HCT116 (cell line): ENCODE data around the gene TP53TG3B.
"Not testable (repeated sequence)": the region's sequence is repeated elsewhere in the genome, so short reads cannot be mapped to it uniquely, and the experiment has no call there.

Source experiments
- CBX3 ChIP-seq: IDR thresholded peaks from 2 replicates; pipeline ENCODE4 v1.6.1; 2012; ENCODE audit warnings: low read depth
- EZH2phosphoT487 ChIP-seq: fragments of 200-600 bp; IDR thresholded peaks from 2 replicates; pipeline ENCODE4 v1.6.1; 2018; ENCODE audit warnings: antibody characterized with exemption, borderline replicate concordance
- POLR2A ChIP-seq: IDR thresholded peaks from 2 replicates; pipeline ENCODE4 v1.7.0; 2011; ENCODE audit warnings: borderline replicate concordance; ENCODE audit not compliant: insufficient read depth, insufficient read length; ENCODE audit errors: extremely low read depth
- POLR2AphosphoS5 ChIP-seq: IDR thresholded peaks from 2 replicates; pipeline ENCODE4 v1.6.1; 2011; ENCODE audit warnings: mild to moderate bottlenecking, low read depth, low read length, moderate library complexity
- RAD21 ChIP-seq: IDR thresholded peaks from 2 replicates; pipeline ENCODE4 v1.6.1; 2012; ENCODE audit warnings: low read depth, mild to moderate bottlenecking
- SIN3A ChIP-seq: IDR thresholded peaks from 2 replicates; pipeline ENCODE4 v1.6.1; 2012; ENCODE audit warnings: low read depth
- YY1 ChIP-seq: IDR thresholded peaks from 2 replicates; pipeline ENCODE4 v1.6.1; 2011; ENCODE audit warnings: low read length, low read depth, moderate library complexity, mild to moderate bottlenecking; ENCODE audit not compliant: insufficient replicate concordance; ENCODE audit errors: extremely low read depth
- TF ChIP-seq, protein P1 (sequence below), 3 experiments: fragments of 200-600 bp in 1 of 3; sonication (generic) in 1 of 3; IDR thresholded peaks in 2 of 3; conservative IDR thresholded peaks in 1 of 3; 2 replicates each; pipeline ENCODE4 v1.5.1; 2012 to 2017; ENCODE audit warnings: low read depth in 2 of 3, low read length in 2 of 3, antibody characterized with exemption in 1 of 3, borderline replicate concordance in 1 of 3, control low read depth in 1 of 3, mild to moderate bottlenecking in 1 of 3, mixed read lengths in 1 of 3, mixed run types in 1 of 3, moderate library complexity in 1 of 3; ENCODE audit not compliant: insufficient read depth in 1 of 3
- TF ChIP-seq, protein P2 (sequence below): IDR thresholded peaks from 2 replicates; pipeline ENCODE4 v1.6.1; 2012

DNA sequence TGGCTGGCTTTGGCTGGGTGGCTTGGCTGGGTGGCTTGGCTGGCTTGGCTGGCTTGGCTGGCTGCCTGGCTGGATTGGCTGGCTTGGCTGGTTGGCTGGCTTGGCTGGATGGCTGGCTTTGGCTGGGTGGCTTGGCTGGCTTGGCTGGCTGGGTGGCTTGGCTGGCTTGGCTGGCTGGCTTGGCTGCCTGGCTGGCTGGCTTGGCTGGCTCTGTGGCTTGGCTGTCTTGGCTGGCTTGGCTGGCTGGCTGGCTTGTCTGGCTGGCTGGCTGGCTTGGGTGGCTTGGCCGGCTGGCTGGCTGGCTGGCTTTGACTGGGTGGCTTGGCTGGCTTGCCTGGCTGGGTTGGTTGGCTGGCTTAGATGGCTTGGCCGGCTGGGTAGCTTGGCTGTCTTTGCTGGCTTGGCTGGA lies 22.1 kb upstream of the TP53TG3B start:
- TF ChIP-seq CBX3, SIN3A, EZH2phosphoT487, POLR2A, RAD21, YY1, POLR2AphosphoS5: not testable (repeated sequence)
- TF ChIP-seq, protein P1, sequence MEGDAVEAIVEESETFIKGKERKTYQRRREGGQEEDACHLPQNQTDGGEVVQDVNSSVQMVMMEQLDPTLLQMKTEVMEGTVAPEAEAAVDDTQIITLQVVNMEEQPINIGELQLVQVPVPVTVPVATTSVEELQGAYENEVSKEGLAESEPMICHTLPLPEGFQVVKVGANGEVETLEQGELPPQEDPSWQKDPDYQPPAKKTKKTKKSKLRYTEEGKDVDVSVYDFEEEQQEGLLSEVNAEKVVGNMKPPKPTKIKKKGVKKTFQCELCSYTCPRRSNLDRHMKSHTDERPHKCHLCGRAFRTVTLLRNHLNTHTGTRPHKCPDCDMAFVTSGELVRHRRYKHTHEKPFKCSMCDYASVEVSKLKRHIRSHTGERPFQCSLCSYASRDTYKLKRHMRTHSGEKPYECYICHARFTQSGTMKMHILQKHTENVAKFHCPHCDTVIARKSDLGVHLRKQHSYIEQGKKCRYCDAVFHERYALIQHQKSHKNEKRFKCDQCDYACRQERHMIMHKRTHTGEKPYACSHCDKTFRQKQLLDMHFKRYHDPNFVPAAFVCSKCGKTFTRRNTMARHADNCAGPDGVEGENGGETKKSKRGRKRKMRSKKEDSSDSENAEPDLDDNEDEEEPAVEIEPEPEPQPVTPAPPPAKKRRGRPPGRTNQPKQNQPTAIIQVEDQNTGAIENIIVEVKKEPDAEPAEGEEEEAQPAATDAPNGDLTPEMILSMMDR (IDR thresholded peaks at IDR 0.05 in 2 of 3, conservative IDR thresholded peaks at IDR 0.05 in 1 of 3; ENCODE audit: borderline replicate concordance in 1 of 3, insufficient read depth in 1 of 3, low read depth in 2 of 3, low read length in 2 of 3), result not testable (repeated sequence)
- TF ChIP-seq, protein P2, sequence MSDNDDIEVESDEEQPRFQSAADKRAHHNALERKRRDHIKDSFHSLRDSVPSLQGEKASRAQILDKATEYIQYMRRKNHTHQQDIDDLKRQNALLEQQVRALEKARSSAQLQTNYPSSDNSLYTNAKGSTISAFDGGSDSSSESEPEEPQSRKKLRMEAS, result not testable (repeated sequence)
